Upper lobe of left lung (tissue), 6 donors: ENCODE results near the gene ZNF287. TPM values are rescaled to one million over a fixed set of nuclear protein-coding genes. Genes with fewer than 3 reads are reported as not detected.

Experiments used
- ATAC-seq, 2 donors: fragments of 200-7000 bp; cut with Tn5 transposase; one replicate each; pipeline ENCODE4 v1.9.1; 2022; ENCODE audit warnings: mild to moderate bottlenecking in 2 of 2, moderate library complexity in 2 of 2; ENCODE audit not compliant: low FRiP score in 2 of 2
- DNase-seq, 2 donors: peaks; one replicate each; pipeline ENCODE4 v3.0.0-alpha.2; 2019 to 2020
- H3K27ac ChIP-seq, 4 donors: fragments of 200-600 bp; sonication (generic); one replicate each; pipeline ENCODE4 v1.5.1; 2016 to 2019
- H3K27me3 ChIP-seq, 4 donors: fragments of 200-600 bp; sonication (generic); one replicate each; pipeline ENCODE4 v1.5.1; 2017 to 2019
- H3K36me3 ChIP-seq, 4 donors: fragments of 200-600 bp; sonication (generic); one replicate each; pipeline ENCODE4 v1.5.1; 2016 to 2019
- H3K4me1 ChIP-seq, 4 donors: fragments of 200-600 bp; sonication (generic); one replicate each; pipeline ENCODE4 v1.5.1; 2018 to 2019
- H3K4me3 ChIP-seq, 4 donors: fragments of 200-600 bp; sonication (generic); one replicate each; pipeline ENCODE4 v1.5.1; 2017 to 2019; ENCODE audit warnings: mild to moderate bottlenecking in 2 of 4, moderate library complexity in 1 of 4
- H3K9me3 ChIP-seq, 4 donors: fragments of 200-600 bp; sonication (generic); one replicate each; pipeline ENCODE4 v1.5.1; 2018 to 2019
- CTCF ChIP-seq, 6 experiments: fragments of 450-650 bp in 4 of 6; fragments of 200-600 bp in 2 of 6; sonication (generic) in 2 of 6; IDR thresholded peaks; one replicate each; pipeline ENCODE4 v1.5.1; 2016 to 2019; ENCODE audit warnings: antibody characterized with exemption in 6 of 6
- EP300 ChIP-seq, 4 donors: sonication (generic); formaldehyde crosslinking; IDR thresholded peaks; one replicate each; pipeline ENCODE4 v1.5.1; 2017; ENCODE audit warnings: antibody characterized with exemption in 4 of 4, control low read depth in 2 of 4
- POLR2A ChIP-seq, 4 donors: fragments of 450-650 bp; IDR thresholded peaks; one replicate each; pipeline ENCODE4 v1.5.1; 2016 to 2017; ENCODE audit warnings: antibody characterized with exemption in 4 of 4, mild to moderate bottlenecking in 2 of 4
- POLR2AphosphoS5 ChIP-seq, 2 donors: sonication (generic); formaldehyde crosslinking; IDR thresholded peaks; one replicate each; pipeline ENCODE4 v1.5.1; 2017; ENCODE audit warnings: antibody characterized with exemption in 2 of 2
- WGBS, 2 donors: methylation state at CpG; one replicate each; pipeline ENCODE4 v1.1.5; 2017 to 2018; 5-methylcytosine and 5-hydroxymethylcytosine counted together
- total RNA-seq, 6 donors: library from RNA; depleted of rRNA in 4 of 6; stranded (reverse); fragments of >200 nt in 4 of 6; gene quantifications; one replicate each; pipeline versions ENCODE4 v1.1.0 to v1.2.1, GENCODE V29; 2016 to 2021
- donor health status: DM: no; HTN: no; CAD: no; lungs with moderate emphysema.
- donor health status: DM: no; HTN: yes; CAD: no; lungs with severe emphysema.

Gene ZNF287
- total RNA-seq: 1 to 10 TPM in 5 of 6 donors, under 1 TPM in 1; 0.22 to 6.5 (median 3.7) TPM

- 6 to 9% methylated on average over 28 to 39 of the region's 77 CpGs for WGBS, 2 donors
- H3K36me3 ChIP-seq: peaks cover 0 to 12% (median 3%) of the 10 kb centered on the region in 4 donors
- H3K4me1 ChIP-seq: peaks cover 7 to 13% (median 7%) of the 10 kb centered on the region in 4 donors
- peak within 1 kb of the TSS; percentile 33 to 90 (median 86) for H3K4me3 ChIP-seq
- ATAC-seq: peak; percentile 94 to 99
- no peaks in the 10 kb centered on the region for H3K9me3 ChIP-seq
- H3K27me3 ChIP-seq: no peaks in the 10 kb centered on the region
- peak; percentile 93 to 97 for DNase-seq
- peak within 1 kb of the TSS; percentile 68 to 80 (median 74) for H3K27ac ChIP-seq
- peak in 2 of 6 experiments; percentile 5 to 21 for TF ChIP-seq CTCF (IDR thresholded peaks at IDR 0.05)
- no peak for TF ChIP-seq EP300 (IDR thresholded peaks at IDR 0.05)
- peak in 1 of 2 donors; percentile 43 for TF ChIP-seq POLR2AphosphoS5 (IDR thresholded peaks at IDR 0.05)
- TF ChIP-seq POLR2A (IDR thresholded peaks at IDR 0.05): peak in 2 of 4 donors; percentile 37 to 64
Observed at GRCh38 chr17:16568541-16569357, at the start of gene ZNF287. Gene ZNF287, minus strand, starts transcription at chr17:16569204. Its CDS starts 1,473 bp downstream, at chr17:16567731.

- Histone ChIP-seq H3K4me3 (no peak overlapping the region), H3K36me3 (no peaks in the 10 kb centered on the region), H3K27ac (no peak overlapping the region), H3K27me3 (no peaks in the 10 kb centered on the region), H3K4me1 (no peaks in the 10 kb centered on the region), H3K9me3 (peaks cover 52 to 76% (median 62%) of the 10 kb centered on the region in 4 donors)
- 94 to 95% methylated on average over 48 to 53 of the region's 53 CpGs for WGBS, 2 donors
- ATAC-seq (no peak), DNase-seq (peak in 1 of 2 donors; percentile 70)
- TF ChIP-seq EP300 (IDR thresholded peaks at IDR 0.05) (no peak), POLR2A (IDR thresholded peaks at IDR 0.05) (no peak), POLR2AphosphoS5 (IDR thresholded peaks at IDR 0.05) (no peak), CTCF (IDR thresholded peaks at IDR 0.05) (no peak)
Observed at GRCh38 chr17:16617481-16618060, 48.6 kb upstream of the ZNF287 start.

GRCh38 chr17:16599537-16599936, 30.5 kb upstream of the ZNF287 start:
- H3K9me3 ChIP-seq: no peaks in the 10 kb centered on the region
- 76 to 82% methylated on average over 5 of the region's 5 CpGs for WGBS, 2 donors
- no peaks in the 10 kb centered on the region for H3K27me3 ChIP-seq
- H3K36me3 ChIP-seq: no peaks in the 10 kb centered on the region
- no peak overlapping the region for H3K27ac ChIP-seq
- no peak overlapping the region for H3K4me3 ChIP-seq
- TF ChIP-seq CTCF (IDR thresholded peaks at IDR 0.05) (no peak), POLR2A (IDR thresholded peaks at IDR 0.05) (no peak), EP300 (IDR thresholded peaks at IDR 0.05) (no peak), POLR2AphosphoS5 (IDR thresholded peaks at IDR 0.05) (no peak)
- ATAC-seq (no peak), DNase-seq (no peak)
- no peaks in the 10 kb centered on the region for H3K4me1 ChIP-seq

GRCh38 chr17:16593356-16594102, 24.5 kb upstream of the ZNF287 start:
- Histone ChIP-seq H3K4me3 (no peak overlapping the region), H3K27ac (no peak overlapping the region), H3K9me3 (no peaks in the 10 kb centered on the region), H3K36me3 (no peaks in the 10 kb centered on the region), H3K4me1 (peaks cover 3 to 9% (median 5%) of the 10 kb centered on the region in 4 donors), H3K27me3 (no peaks in the 10 kb centered on the region)
- DNase-seq (no peak), ATAC-seq (no peak)
- no peak for TF ChIP-seq POLR2A (IDR thresholded peaks at IDR 0.05)
- TF ChIP-seq EP300 (IDR thresholded peaks at IDR 0.05): peak in 2 of 4 donors; percentile 1 to 59
- no peak for TF ChIP-seq CTCF (IDR thresholded peaks at IDR 0.05)
- peak in 1 of 2 donors; percentile 54 for TF ChIP-seq POLR2AphosphoS5 (IDR thresholded peaks at IDR 0.05)
- WGBS, 2 donors: 26 to 43% methylated on average over 2 of the region's 2 CpGs
